Neural progenitor cell (in vitro differentiated cells): ENCODE data around the gene COL26A1. TPM values are rescaled to one million over a fixed set of nuclear protein-coding genes. Genes with fewer than 3 reads are reported as not detected.
A peak's percentile ranks its signal among the peaks of the same experiment; 100 is the strongest.

ENCODE experiments used
- DNase-seq: peaks from one replicate; pipeline ENCODE4 v3.0.0-alpha.2; 2016; ENCODE audit warnings: low spot score
- H2AFZ ChIP-seq: fragments of 200-600 bp; sonication (generic); replicated peaks from 2 replicates; pipeline ENCODE4 v1.6.1; 2016; ENCODE audit warnings: antibody characterized with exemption
- H3F3A ChIP-seq: fragments of 200-600 bp; sonication (generic); 2 replicates; pipeline ENCODE4 v1.6.1; 2016; ENCODE audit warnings: antibody characterized with exemption, low read depth
- H3K27ac ChIP-seq: fragments of 200-600 bp; sonication (generic); 2 replicates; pipeline ENCODE4 v1.5.1; 2016; ENCODE audit warnings: mild to moderate bottlenecking
- H3K27me3 ChIP-seq: fragments of 200-600 bp; sonication (generic); 2 replicates; pipeline ENCODE4 v1.6.1; 2016; ENCODE audit warnings: mild to moderate bottlenecking, moderate library complexity
- H3K36me3 ChIP-seq: fragments of 200-600 bp; sonication (generic); 2 replicates; pipeline ENCODE4 v1.5.1; 2016
- H3K4me1 ChIP-seq: fragments of 200-600 bp; sonication (generic); 2 replicates; pipeline ENCODE4 v1.6.1; 2016; ENCODE audit warnings: mixed run types
- H3K4me2 ChIP-seq: fragments of 200-600 bp; sonication (generic); 2 replicates; pipeline ENCODE4 v1.6.1; 2016
- H3K4me3 ChIP-seq: fragments of 200-600 bp; sonication (generic); 2 replicates; pipeline ENCODE4 v1.5.1; 2016
- H3K79me2 ChIP-seq: fragments of 200-600 bp; sonication (generic); 2 replicates; pipeline ENCODE4 v1.6.1; 2016; ENCODE audit warnings: low read depth
- H3K9ac ChIP-seq: fragments of 200-600 bp; sonication (generic); 2 replicates; pipeline ENCODE4 v1.6.1; 2016
- H3K9me3 ChIP-seq: fragments of 200-600 bp; sonication (generic); 2 replicates; pipeline ENCODE4 v1.5.1; 2016; ENCODE audit warnings: low read depth
- H4K20me1 ChIP-seq: fragments of 200-600 bp; sonication (generic); 2 replicates; pipeline ENCODE4 v1.6.1; 2016; ENCODE audit warnings: low read depth
- H3K27ac Mint-ChIP-seq: 3 replicates; pipeline ENCODE4 v1.8.0; 2021; ENCODE audit warnings: mixed read lengths
- H3K27me3 Mint-ChIP-seq: 2 replicates; pipeline ENCODE4 v1.8.0; 2022; ENCODE audit warnings: low read depth, mild to moderate bottlenecking, inconsistent platforms, moderate library complexity, mixed read lengths; ENCODE audit not compliant: insufficient read depth
- H3K36me3 Mint-ChIP-seq: 3 replicates; pipeline ENCODE4 v1.8.0; 2021; ENCODE audit warnings: mixed read lengths
- H3K4me1 Mint-ChIP-seq: 3 replicates; pipeline ENCODE4 v1.8.0; 2021; ENCODE audit warnings: mixed read lengths
- H3K4me3 Mint-ChIP-seq: 3 replicates; pipeline ENCODE4 v1.8.0; 2021; ENCODE audit warnings: mild to moderate bottlenecking, moderate library complexity, mixed read lengths
- H3K9me3 Mint-ChIP-seq: 3 replicates; pipeline ENCODE4 v1.8.0; 2020; ENCODE audit warnings: mixed read lengths
- CTCF ChIP-seq: fragments of 200-600 bp; sonication (generic); IDR thresholded peaks from 2 replicates; pipeline ENCODE4 v1.5.1; 2017; ENCODE audit warnings: antibody characterized with exemption, mild to moderate bottlenecking
- EZH2 ChIP-seq: fragments of 200-600 bp; sonication (generic); IDR thresholded peaks from 2 replicates; pipeline ENCODE4 v1.6.1; 2017; ENCODE audit warnings: antibody characterized with exemption, mild to moderate bottlenecking, moderate library complexity
- EZH2phosphoT487 ChIP-seq: fragments of 200-600 bp; sonication (generic); IDR thresholded peaks from 2 replicates; pipeline ENCODE4 v1.6.1; 2017; ENCODE audit warnings: antibody characterized with exemption
- total RNA-seq: library from RNA; depleted of rRNA; stranded (reverse); fragments of >200 nt; gene quantifications from 2 replicates; pipeline ENCODE4 v1.2.3, GENCODE V29; 2015; ENCODE audit warnings: low replicate concordance

The COL26A1 gene
- total RNA-seq, 1 donor from 2014 or later: 26.7 TPM

- Mint-ChIP-seq H3K27ac (no peak overlapping the region), H3K9me3 (no peaks in the 10 kb centered on the region), H3K4me1 (peaks cover 5% of the 10 kb centered on the region), H3K4me3 (no peak overlapping the region), H3K36me3 (no peaks in the 10 kb centered on the region), H3K27me3 (peaks cover 9% of the 10 kb centered on the region)
- H2AFZ ChIP-seq: no peak overlapping the region
- H3K27ac ChIP-seq: no peak overlapping the region
- no peaks in the 10 kb centered on the region for H4K20me1 ChIP-seq
- no peak overlapping the region for H3K4me3 ChIP-seq
- no peaks in the 10 kb centered on the region for H3K9me3 ChIP-seq
- peaks cover 7% of the 10 kb centered on the region for H3F3A ChIP-seq
- no peaks in the 10 kb centered on the region for H3K79me2 ChIP-seq
- no peak overlapping the region for H3K9ac ChIP-seq
- no peaks in the 10 kb centered on the region for H3K36me3 ChIP-seq
- DNase-seq: no peak
- TF ChIP-seq EZH2phosphoT487 (no peak), CTCF (no peak), EZH2 (no peak)
- peaks cover 5% of the 10 kb centered on the region for H3K27me3 ChIP-seq
- H3K4me2 ChIP-seq: no peak overlapping the region
- H3K4me1 ChIP-seq: peaks cover 7% of the 10 kb centered on the region
Observed at GRCh38 chr7:101598422-101598985, 235.8 kb downstream of the COL26A1 start.

GRCh38 chr7:101598986-101599771 is 236.5 kb downstream of the COL26A1 start:
- Histone ChIP-seq H3K27me3 (peaks cover 5% of the 10 kb centered on the region), H4K20me1 (no peaks in the 10 kb centered on the region), H3K4me1 (peaks cover 7% of the 10 kb centered on the region), H3K9me3 (no peaks in the 10 kb centered on the region), H3K4me2 (no peak overlapping the region), H3F3A (peaks cover 7% of the 10 kb centered on the region), H3K36me3 (no peaks in the 10 kb centered on the region), H3K4me3 (no peak overlapping the region), H3K27ac (no peak overlapping the region), H3K9ac (no peak overlapping the region), H2AFZ (peak overlapping the region; percentile 31), H3K79me2 (no peaks in the 10 kb centered on the region)
- Mint-ChIP-seq H3K9me3 (no peaks in the 10 kb centered on the region), H3K36me3 (no peaks in the 10 kb centered on the region), H3K27ac (no peak overlapping the region), H3K27me3 (peaks cover 9% of the 10 kb centered on the region), H3K4me1 (peaks cover 5% of the 10 kb centered on the region), H3K4me3 (no peak overlapping the region)
- DNase-seq: no peak
- no peak for TF ChIP-seq CTCF
- TF ChIP-seq EZH2: no peak
- TF ChIP-seq EZH2phosphoT487: no peak

GRCh38 chr7:101599787-101600186 is 237.1 kb downstream of the COL26A1 start:
- peaks cover 7% of the 10 kb centered on the region for H3K27me3 Mint-ChIP-seq

More at GRCh38 chr7:101599787-101600186, 237.1 kb downstream of the COL26A1 start:
- DNase-seq: no peak
- no peak for TF ChIP-seq CTCF
- H3K27ac Mint-ChIP-seq: no peak overlapping the region
- H3K4me2 ChIP-seq: no peak overlapping the region
- peaks cover 5% of the 10 kb centered on the region for H3K27me3 ChIP-seq
- H3K4me3 Mint-ChIP-seq: no peak overlapping the region
- H3K79me2 ChIP-seq: no peaks in the 10 kb centered on the region
- no peak overlapping the region for H3K9ac ChIP-seq
- H3K4me3 ChIP-seq: no peak overlapping the region
- no peak overlapping the region for H3K27ac ChIP-seq
- peaks cover 7% of the 10 kb centered on the region for H3F3A ChIP-seq
- peaks cover 9% of the 10 kb centered on the region for H3K4me1 Mint-ChIP-seq
- H2AFZ ChIP-seq: no peak overlapping the region
- peaks cover 7% of the 10 kb centered on the region for H3K4me1 ChIP-seq
- H3K9me3 Mint-ChIP-seq: no peaks in the 10 kb centered on the region
- no peaks in the 10 kb centered on the region for H3K36me3 ChIP-seq
- H3K36me3 Mint-ChIP-seq: no peaks in the 10 kb centered on the region
- no peaks in the 10 kb centered on the region for H3K9me3 ChIP-seq
- H4K20me1 ChIP-seq: no peaks in the 10 kb centered on the region
